GM12873 (cell line): ENCODE measurements around the gene PORCN.

ENCODE experiments used
- CTCF ChIP-seq: IDR thresholded peaks from 2 replicates; pipeline ENCODE4 v1.5.1; 2012; ENCODE audit warnings: low read depth, mild to moderate bottlenecking, moderate library complexity, low read length, control low read depth; ENCODE audit not compliant: insufficient read depth; ENCODE audit errors: missing control alignments

Gene PORCN

GRCh38 chrX:48497871-48498270, 10.9 kb upstream of the PORCN start:
- TF ChIP-seq CTCF, result no peak

DNA sequence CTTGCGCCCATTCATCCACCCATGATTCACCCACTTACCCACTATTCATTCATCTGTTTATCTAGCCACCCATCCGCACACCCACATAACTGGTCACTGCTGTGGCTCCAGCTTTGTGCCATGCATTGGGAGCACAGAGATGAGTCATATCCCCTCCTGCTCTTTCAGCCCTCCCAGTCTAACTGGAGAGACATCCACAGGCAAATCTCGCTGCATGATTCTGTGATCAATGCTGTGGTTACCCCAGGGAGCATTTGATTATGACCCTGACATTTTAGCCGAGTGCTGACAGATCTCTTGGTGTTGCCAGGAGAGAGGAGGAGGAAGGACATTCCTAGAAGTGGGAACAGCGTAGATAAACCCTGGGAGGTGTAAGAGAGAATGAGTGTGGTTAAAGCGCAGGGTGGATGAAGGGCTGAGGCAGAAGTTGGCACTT, 10.4 kb upstream of the PORCN start:
- no peak for TF ChIP-seq CTCF

DNA sequence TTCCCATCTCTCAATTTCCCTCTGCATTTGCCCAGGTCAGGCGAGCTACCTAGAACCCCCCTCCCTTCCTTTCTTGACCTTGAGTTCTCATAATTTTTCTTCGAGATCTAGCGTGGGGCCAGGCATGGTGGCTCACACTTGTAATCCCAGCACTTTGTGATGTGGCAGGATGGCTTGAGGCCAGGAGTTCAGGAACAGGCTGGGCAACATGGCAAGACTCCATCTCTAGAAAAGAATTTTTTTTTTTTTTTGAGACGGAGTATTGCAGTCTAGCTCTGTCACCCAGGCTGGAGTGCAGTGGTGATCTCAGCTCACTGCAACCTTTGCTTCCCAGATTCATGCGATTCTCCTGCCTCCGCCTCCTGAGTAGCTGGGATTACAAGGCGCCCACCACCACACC, 4.5 kb upstream of the PORCN start:
- TF ChIP-seq CTCF, result no peak

DNA sequence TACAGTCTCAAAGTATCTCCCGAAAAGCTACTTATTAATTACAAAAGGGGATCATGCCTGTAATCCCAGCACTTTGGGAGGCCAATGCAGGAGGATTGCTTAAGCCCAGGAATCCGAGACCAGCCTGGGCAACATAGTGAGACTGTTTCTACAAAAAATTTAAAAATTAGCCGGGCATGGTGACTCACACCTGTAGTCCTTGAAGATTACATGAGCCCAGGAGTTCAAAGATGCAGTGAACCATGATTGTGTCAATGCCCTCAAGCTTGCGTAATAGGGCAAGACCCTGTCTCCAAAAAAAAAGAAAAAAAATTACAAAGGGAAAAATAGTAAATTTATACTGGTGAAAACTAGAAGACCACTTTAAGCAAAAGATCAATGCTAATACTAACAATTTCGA, 3.3 kb upstream of the PORCN start:
- TF ChIP-seq CTCF, result no peak

- no peak for TF ChIP-seq CTCF
Measured at GRCh38 chrX:48507246-48507645, 1.5 kb upstream of the PORCN start.

DNA sequence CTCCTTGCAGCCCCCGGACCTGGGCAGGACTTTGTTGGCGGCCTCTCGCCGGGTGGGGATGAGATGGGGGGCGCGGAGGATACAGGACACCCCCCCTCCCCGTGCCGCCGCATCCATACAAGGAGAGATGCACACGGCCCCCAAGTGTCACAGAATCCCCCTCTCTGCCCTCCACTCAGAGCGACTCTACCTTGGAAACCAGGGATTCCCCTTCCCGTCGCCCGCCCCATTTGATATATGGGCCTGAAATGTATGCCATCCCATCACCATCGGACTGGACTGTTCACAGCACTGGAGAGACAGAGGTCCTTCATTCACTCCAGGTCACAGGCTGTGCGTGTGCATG, 426 bp downstream of the PORCN start:
- TF ChIP-seq CTCF, result no peak

- TF ChIP-seq CTCF, result no peak
Measured at GRCh38 chrX:48509619-48510018, 827 bp downstream of the PORCN start.

DNA sequence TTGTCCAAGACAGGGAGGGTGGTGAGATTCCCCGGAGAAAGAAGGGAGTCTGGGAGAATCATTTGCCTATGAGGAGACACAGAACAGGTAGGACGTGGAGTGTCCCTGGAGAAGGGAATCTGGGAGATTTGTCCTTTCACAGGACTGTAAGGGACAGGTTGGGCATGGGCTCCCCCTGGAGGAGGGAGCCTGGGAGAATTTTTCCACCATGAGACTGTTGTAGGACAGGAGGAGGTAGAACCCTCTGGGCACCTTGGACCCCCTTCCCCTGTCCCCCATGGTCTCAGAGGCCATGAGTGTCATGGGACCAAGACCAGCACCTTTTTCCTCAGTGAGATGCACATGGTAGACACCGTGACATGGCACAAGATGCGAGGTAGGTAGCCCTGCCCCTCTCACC, 2.8 kb downstream of the PORCN start:
- peak; percentile 28 for TF ChIP-seq CTCF
